Peyer's patch (tissue), 4 donors: ENCODE data around the gene PKN2. TPM values are rescaled to one million over a fixed set of nuclear protein-coding genes. Genes with fewer than 3 reads are reported as not detected.

Experiments
- DNase-seq, 3 donors: peaks; one replicate each; pipeline ENCODE4 v3.0.0-alpha.2; 2017 to 2019
- H3K27ac ChIP-seq, 4 donors: fragments of 200-600 bp; sonication (generic); one replicate each; pipeline ENCODE4 v1.5.1; 2016 to 2019
- H3K27me3 ChIP-seq, 2 donors: fragments of 200-600 bp; sonication (generic); one replicate each; pipeline ENCODE4 v1.5.1; 2019
- H3K36me3 ChIP-seq, 3 donors: fragments of 200-600 bp; sonication (generic); one replicate each; pipeline ENCODE4 v1.5.1; 2016 to 2019
- H3K4me1 ChIP-seq, 4 donors: fragments of 200-600 bp; sonication (generic); one replicate each; pipeline ENCODE4 v1.5.1; 2016 to 2019
- H3K4me3 ChIP-seq, 4 donors: fragments of 200-600 bp; sonication (generic); 1 replicate in 3 of 4; 2 replicates in 1 of 4; pipeline ENCODE4 v1.5.1; 2016 to 2019; ENCODE audit warnings: mild to moderate bottlenecking in 1 of 4
- H3K9me3 ChIP-seq, 4 donors: fragments of 200-600 bp; sonication (generic); one replicate each; pipeline ENCODE4 v1.5.1; 2016 to 2019; ENCODE audit warnings: mild to moderate bottlenecking in 1 of 4
- POLR2A ChIP-seq, 2 donors: fragments of 450-650 bp; IDR thresholded peaks; one replicate each; pipeline ENCODE4 v1.5.1; 2017; ENCODE audit warnings: antibody characterized with exemption in 2 of 2, mild to moderate bottlenecking in 2 of 2, moderate library complexity in 2 of 2
- total RNA-seq, 4 donors: library from RNA; depleted of rRNA; stranded (reverse); fragments of >200 nt; gene quantifications; one replicate each; pipeline ENCODE4 v1.1.0, GENCODE V29; 2016
- TF ChIP-seq, protein P1 (sequence below), 6 experiments: fragments of 450-650 bp in 4 of 6; fragments of 200-600 bp in 2 of 6; sonication (generic) in 1 of 6; IDR thresholded peaks; one replicate each; pipeline ENCODE4 v1.5.1; 2017 to 2019; ENCODE audit warnings: antibody characterized with exemption in 6 of 6, mild to moderate bottlenecking in 3 of 6, moderate library complexity in 1 of 6

The PKN2 gene
- total RNA-seq, 4 donors from 2014 or later, result 97.6 to 201 (median 105) TPM

GRCh38 chr1:88791192-88791591 is 107.1 kb downstream of the PKN2 start:
- Histone ChIP-seq H3K27ac (no peak overlapping the region), H3K9me3 (no peaks in the 10 kb centered on the region), H3K36me3 (peaks cover 0 to 77% (median 0%) of the 10 kb centered on the region in 3 donors), H3K4me3 (no peak overlapping the region), H3K27me3 (no peaks in the 10 kb centered on the region), H3K4me1 (no peaks in the 10 kb centered on the region)
- no peak for TF ChIP-seq POLR2A (IDR thresholded peaks at IDR 0.05)
- TF ChIP-seq, protein P1, sequence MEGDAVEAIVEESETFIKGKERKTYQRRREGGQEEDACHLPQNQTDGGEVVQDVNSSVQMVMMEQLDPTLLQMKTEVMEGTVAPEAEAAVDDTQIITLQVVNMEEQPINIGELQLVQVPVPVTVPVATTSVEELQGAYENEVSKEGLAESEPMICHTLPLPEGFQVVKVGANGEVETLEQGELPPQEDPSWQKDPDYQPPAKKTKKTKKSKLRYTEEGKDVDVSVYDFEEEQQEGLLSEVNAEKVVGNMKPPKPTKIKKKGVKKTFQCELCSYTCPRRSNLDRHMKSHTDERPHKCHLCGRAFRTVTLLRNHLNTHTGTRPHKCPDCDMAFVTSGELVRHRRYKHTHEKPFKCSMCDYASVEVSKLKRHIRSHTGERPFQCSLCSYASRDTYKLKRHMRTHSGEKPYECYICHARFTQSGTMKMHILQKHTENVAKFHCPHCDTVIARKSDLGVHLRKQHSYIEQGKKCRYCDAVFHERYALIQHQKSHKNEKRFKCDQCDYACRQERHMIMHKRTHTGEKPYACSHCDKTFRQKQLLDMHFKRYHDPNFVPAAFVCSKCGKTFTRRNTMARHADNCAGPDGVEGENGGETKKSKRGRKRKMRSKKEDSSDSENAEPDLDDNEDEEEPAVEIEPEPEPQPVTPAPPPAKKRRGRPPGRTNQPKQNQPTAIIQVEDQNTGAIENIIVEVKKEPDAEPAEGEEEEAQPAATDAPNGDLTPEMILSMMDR (IDR thresholded peaks at IDR 0.05), result no peak
- DNase-seq, result no peak

DNA sequence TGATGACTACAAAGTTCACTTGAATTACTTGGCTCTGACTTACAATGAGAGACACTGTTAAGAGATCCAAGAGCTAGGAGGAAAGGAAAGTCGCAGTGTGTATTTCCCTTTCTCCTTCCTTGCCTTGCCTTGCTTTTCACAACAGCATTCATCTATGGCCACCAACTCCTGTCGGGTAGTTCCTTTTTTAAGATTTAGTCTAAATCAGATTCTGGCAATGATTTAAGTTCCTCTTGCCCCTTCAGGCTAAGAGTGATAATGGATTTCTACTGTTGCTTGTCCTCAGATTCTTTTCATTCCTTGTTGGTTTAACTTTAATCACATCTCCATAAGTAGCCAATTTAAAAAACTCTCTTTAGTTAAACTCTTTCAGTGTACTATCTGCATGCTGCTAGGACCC is 115.4 kb downstream of the PKN2 start:
- no peak overlapping the region for H3K27ac ChIP-seq
- no peak for DNase-seq
- H3K9me3 ChIP-seq, result no peaks in the 10 kb centered on the region
- TF ChIP-seq, protein P1 (IDR thresholded peaks at IDR 0.05), result no peak
- TF ChIP-seq POLR2A (IDR thresholded peaks at IDR 0.05), result no peak
- peaks cover 0 to 35% (median 0%) of the 10 kb centered on the region in 3 donors for H3K36me3 ChIP-seq
- no peaks in the 10 kb centered on the region for H3K4me1 ChIP-seq
- H3K27me3 ChIP-seq, result no peaks in the 10 kb centered on the region
- H3K4me3 ChIP-seq, result no peak overlapping the region

- H3K27ac ChIP-seq, result no peak overlapping the region
- H3K36me3 ChIP-seq, result peaks cover 0 to 43% (median 0%) of the 10 kb centered on the region in 3 donors
- H3K4me3 ChIP-seq, result no peak overlapping the region
- H3K4me1 ChIP-seq, result no peaks in the 10 kb centered on the region
- DNase-seq, result peak in 1 of 3 donors; percentile 70
- H3K27me3 ChIP-seq, result no peaks in the 10 kb centered on the region
- H3K9me3 ChIP-seq, result no peaks in the 10 kb centered on the region
- no peak for TF ChIP-seq POLR2A (IDR thresholded peaks at IDR 0.05)
- TF ChIP-seq, protein P1 (IDR thresholded peaks at IDR 0.05), result peak in 5 of 6 experiments; percentile 37 to 67 (median 60)
These were observed 116.4 kb downstream of the PKN2 start for GRCh38 chr1:88800382-88801051.

DNA sequence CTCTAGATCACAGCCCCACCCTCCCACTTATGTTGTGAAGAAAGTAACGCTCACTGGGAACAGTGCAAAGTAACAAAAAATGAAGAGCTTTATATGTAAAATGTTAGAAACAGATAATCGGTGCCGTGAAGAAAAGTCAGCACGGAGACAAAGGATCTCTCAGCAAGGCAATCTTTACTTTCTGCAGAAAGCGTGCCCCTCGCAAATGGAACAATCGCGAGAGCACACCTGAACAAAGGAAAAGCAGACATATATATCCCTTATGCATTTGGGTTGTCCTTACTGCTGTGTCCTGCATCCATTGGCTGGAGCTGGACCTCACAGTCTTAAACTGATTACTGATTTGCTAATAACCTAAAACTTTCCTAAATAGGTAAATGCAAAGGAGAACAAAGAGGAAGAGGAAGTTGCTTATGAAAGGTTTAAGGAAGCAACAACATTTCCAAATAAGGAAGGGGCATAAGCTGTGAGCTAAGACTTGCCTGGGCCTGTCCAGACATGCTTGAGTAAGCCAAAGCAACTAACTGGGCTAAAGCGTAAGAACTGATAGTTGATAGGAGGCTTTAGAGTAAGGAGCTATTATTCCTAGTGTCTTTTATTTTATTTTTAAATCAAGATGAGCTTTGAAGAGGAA is 117.6 kb downstream of the PKN2 start:
- H3K36me3 ChIP-seq, result peaks cover 0 to 48% (median 0%) of the 10 kb centered on the region in 3 donors
- no peak overlapping the region for H3K27ac ChIP-seq
- no peaks in the 10 kb centered on the region for H3K9me3 ChIP-seq
- no peak overlapping the region for H3K4me3 ChIP-seq
- no peaks in the 10 kb centered on the region for H3K4me1 ChIP-seq
- no peak for DNase-seq
- H3K27me3 ChIP-seq, result no peaks in the 10 kb centered on the region
- TF ChIP-seq, protein P1 (IDR thresholded peaks at IDR 0.05), result no peak
- TF ChIP-seq POLR2A (IDR thresholded peaks at IDR 0.05), result no peak

- Histone ChIP-seq H3K27me3 (no peaks in the 10 kb centered on the region), H3K4me3 (no peak overlapping the region), H3K36me3 (peaks cover 0 to 53% (median 0%) of the 10 kb centered on the region in 3 donors), H3K9me3 (no peaks in the 10 kb centered on the region), H3K27ac (no peak overlapping the region), H3K4me1 (no peaks in the 10 kb centered on the region)
- TF ChIP-seq, protein P1 (IDR thresholded peaks at IDR 0.05), result no peak
- no peak for TF ChIP-seq POLR2A (IDR thresholded peaks at IDR 0.05)
- DNase-seq, result no peak
These were observed 118.3 kb downstream of the PKN2 start for GRCh38 chr1:88802404-88802803.
